Liver (tissue), 9 donors: ENCODE measurements around the gene HACD2. TPM values are rescaled to one million over a fixed set of nuclear protein-coding genes. Genes with fewer than 3 reads are reported as not detected.

ENCODE experiments used
- DNase-seq: peaks from one replicate; pipeline ENCODE4 v3.0.0-alpha.2; 2017; ENCODE audit warnings: low spot score
- H3K27ac ChIP-seq, 2 donors: one replicate each; pipeline ENCODE4 v1.7.0; 2013; ENCODE audit warnings: inconsistent platforms in 2 of 2, low read length in 2 of 2, control low read depth in 1 of 2, low read depth in 1 of 2, mild to moderate bottlenecking in 1 of 2
- H3K27me3 ChIP-seq, 4 donors: one replicate each; pipeline versions ENCODE4 v1.6.1 to v1.7.0; 2013; ENCODE audit warnings: low read length in 3 of 4, inconsistent platforms in 1 of 4, mild to moderate bottlenecking in 1 of 4, moderate library complexity in 1 of 4; ENCODE audit not compliant: control insufficient read depth in 4 of 4, insufficient read depth in 4 of 4
- H3K36me3 ChIP-seq, 4 donors: one replicate each; pipeline versions ENCODE4 v1.6.1 to v1.7.0; 2013; ENCODE audit warnings: low read length in 3 of 4, mild to moderate bottlenecking in 3 of 4, low read depth in 1 of 4, moderate library complexity in 1 of 4; ENCODE audit not compliant: control insufficient read depth in 4 of 4, insufficient read depth in 3 of 4
- H3K4me1 ChIP-seq, 4 donors: one replicate each; pipeline versions ENCODE4 v1.6.1 to v1.7.0; 2013; ENCODE audit warnings: low read length in 3 of 4, mild to moderate bottlenecking in 3 of 4, moderate library complexity in 1 of 4; ENCODE audit not compliant: control insufficient read depth in 4 of 4, insufficient read depth in 4 of 4
- H3K4me3 ChIP-seq, 3 donors: one replicate each; pipeline versions ENCODE4 v1.6.1 to v1.7.0; 2013; ENCODE audit warnings: low read length in 3 of 3, control low read depth in 1 of 3, low read depth in 1 of 3, mild to moderate bottlenecking in 1 of 3
- H3K9ac ChIP-seq, 2 donors: one replicate each; pipeline ENCODE4 v1.7.0; 2013; ENCODE audit warnings: low read length in 2 of 2, mild to moderate bottlenecking in 2 of 2, moderate library complexity in 2 of 2, control low read depth in 1 of 2, low read depth in 1 of 2
- H3K9me3 ChIP-seq, 4 donors: one replicate each; pipeline versions ENCODE4 v1.6.1 to v1.7.0; 2013; ENCODE audit warnings: low read length in 3 of 4; ENCODE audit not compliant: control insufficient read depth in 4 of 4
- ATF3 ChIP-seq: IDR thresholded peaks from 2 replicates; pipeline ENCODE4 v1.6.1; 2016; ENCODE audit warnings: antibody characterized with exemption
- CTCF ChIP-seq: fragments of 150-350 bp; IDR thresholded peaks from 2 replicates; pipeline ENCODE4 v1.5.1; 2017; ENCODE audit warnings: improper control_type of control experiment, low read depth, low read length; ENCODE audit not compliant: missing input control
- EGR1 ChIP-seq, 2 donors: IDR thresholded peaks; 2 replicates each; pipeline ENCODE4 v1.6.1; 2016 to 2018; ENCODE audit warnings: antibody characterized with exemption in 2 of 2, low read depth in 2 of 2
- FOXA1 ChIP-seq: IDR thresholded peaks from 2 replicates; pipeline ENCODE4 v1.6.1; 2016; ENCODE audit warnings: antibody characterized with exemption
- FOXA2 ChIP-seq: IDR thresholded peaks from 2 replicates; pipeline ENCODE4 v1.6.1; 2016; ENCODE audit warnings: antibody characterized with exemption
- GABPA ChIP-seq, 2 donors: IDR thresholded peaks in 1 of 2; conservative IDR thresholded peaks in 1 of 2; 2 replicates each; pipeline ENCODE4 v1.6.1; 2016; ENCODE audit warnings: antibody characterized with exemption in 2 of 2, mild to moderate bottlenecking in 1 of 2, moderate library complexity in 1 of 2
- HNF4A ChIP-seq, 2 donors: conservative IDR thresholded peaks; 2 replicates each; pipeline ENCODE4 v1.6.1; 2016; ENCODE audit warnings: antibody characterized with exemption in 2 of 2, mild to moderate bottlenecking in 2 of 2
- HNF4G ChIP-seq: IDR thresholded peaks from 2 replicates; pipeline ENCODE4 v1.6.1; 2016; ENCODE audit warnings: antibody characterized with exemption
- JUND ChIP-seq, 2 donors: IDR thresholded peaks; 2 replicates each; pipeline ENCODE4 v1.6.1; 2016; ENCODE audit warnings: antibody characterized with exemption in 2 of 2
- MAX ChIP-seq: IDR thresholded peaks from 2 replicates; pipeline ENCODE4 v1.6.1; 2016; ENCODE audit warnings: antibody characterized with exemption
- NR2F2 ChIP-seq: IDR thresholded peaks from 2 replicates; pipeline ENCODE4 v1.6.1; 2016; ENCODE audit warnings: antibody characterized with exemption
- RAD21 ChIP-seq, 2 donors: IDR thresholded peaks; 2 replicates each; pipeline ENCODE4 v1.6.1; 2016; ENCODE audit warnings: antibody characterized with exemption in 2 of 2, mild to moderate bottlenecking in 2 of 2
- REST ChIP-seq: IDR thresholded peaks from 2 replicates; pipeline ENCODE4 v1.6.1; 2016; ENCODE audit warnings: antibody characterized with exemption, mild to moderate bottlenecking
- RXRA ChIP-seq, 2 donors: IDR thresholded peaks; 2 replicates each; pipeline ENCODE4 v1.6.1; 2017 to 2018; ENCODE audit warnings: antibody characterized with exemption in 2 of 2, mild to moderate bottlenecking in 1 of 2
- SP1 ChIP-seq: IDR thresholded peaks from 2 replicates; pipeline ENCODE4 v1.6.1; 2018; ENCODE audit warnings: antibody characterized with exemption, mild to moderate bottlenecking
- TAF1 ChIP-seq: conservative IDR thresholded peaks from 2 replicates; pipeline ENCODE4 v1.6.1; 2016; ENCODE audit warnings: antibody characterized with exemption, mild to moderate bottlenecking
- YY1 ChIP-seq: IDR thresholded peaks from 2 replicates; pipeline ENCODE4 v1.6.1; 2016; ENCODE audit warnings: antibody characterized with exemption, mild to moderate bottlenecking
- ZBTB33 ChIP-seq: IDR thresholded peaks from 2 replicates; pipeline ENCODE4 v1.6.1; 2016; ENCODE audit warnings: antibody characterized with exemption
- WGBS: extraction: QIAGEN DNeasy Blood & Tissue Kit; methylation state at CpG from one replicate; pipeline ENCODE4 v1.1.7; 2013; 5-methylcytosine and 5-hydroxymethylcytosine counted together
- polyA plus RNA-seq, 2 donors: library from polyadenylated mRNA; stranded (reverse) in 1 of 2; unstranded in 1 of 2; fragments of 200-250 nt in 1 of 2; fragments of >200 nt in 1 of 2; fragmentation: Nextera tagmentation in 1 of 2; extraction: Ambion mirVana in 1 of 2; gene quantifications; one replicate each; pipeline versions ENCODE4 v1.2.1 to v1.2.3, GENCODE V29; 2013 to 2015
- total RNA-seq, 2 donors: library from RNA; depleted of rRNA; stranded (reverse); fragments of >200 nt; gene quantifications; one replicate each; pipeline ENCODE4 v1.2.3, GENCODE V29; 2014
- donor health status: healthy.
- donor health status: healthy.
- donor health status: healthy.
- donor health status: healthy.
- donor health status: healthy.

HACD2 gene
- total and polyA plus RNA-seq, 4 donors: 14.8 to 45.2 (median 25.2) TPM

GRCh38 chr3:123634149-123635051 is 49.5 kb upstream of the HACD2 start:
- no peak overlapping the region for H3K4me3 ChIP-seq
- no peaks in the 10 kb centered on the region for H3K9me3 ChIP-seq
- peak overlapping the region in 1 of 2 donors; percentile 8 for H3K27ac ChIP-seq
- peaks cover 2 to 29% (median 21%) of the 10 kb centered on the region in 4 donors for H3K4me1 ChIP-seq
- whole genome bisulfite sequencing: 83% methylated on average over 15 of the region's 15 CpGs
- no peaks in the 10 kb centered on the region for H3K27me3 ChIP-seq
- H3K9ac ChIP-seq: no peak overlapping the region
- TF ChIP-seq RAD21 (IDR thresholded peaks at IDR 0.05) (no peak), FOXA1 (no peak)
- DNase-seq: no peak
- peaks cover 6 to 30% (median 27%) of the 10 kb centered on the region in 4 donors for H3K36me3 ChIP-seq

- 65% methylated on average over 2 of the region's 2 CpGs for WGBS
- peaks cover 6 to 33% (median 23%) of the 10 kb centered on the region in 4 donors for H3K36me3 ChIP-seq
- peak overlapping the region in 1 of 2 donors; percentile 8 for H3K27ac ChIP-seq
- peaks cover 2 to 36% (median 24%) of the 10 kb centered on the region in 4 donors for H3K4me1 ChIP-seq
- no peak overlapping the region for H3K4me3 ChIP-seq
- no peak overlapping the region for H3K9ac ChIP-seq
- DNase-seq: no peak
- no peaks in the 10 kb centered on the region for H3K27me3 ChIP-seq
- TF ChIP-seq NR2F2 (peak; percentile 56), ATF3 (peak; percentile 42), HNF4A (conservative IDR thresholded peaks at IDR 0.05) (peak; percentile 69 to 70), GABPA (IDR thresholded peaks at IDR 0.05 in 1 of 2, conservative IDR thresholded peaks at IDR 0.05 in 1 of 2) (no peak), REST (no peak), EGR1 (IDR thresholded peaks at IDR 0.05; ENCODE audit: low read depth in 2 of 2) (no peak), MAX (no peak), ZBTB33 (no peak), YY1 (no peak), TAF1 (no peak), SP1 (peak; percentile 53), JUND (IDR thresholded peaks at IDR 0.05) (no peak), HNF4G (no peak), FOXA1 (no peak), RAD21 (IDR thresholded peaks at IDR 0.05) (peak; percentile 16 to 29), FOXA2 (peak; percentile 47), CTCF (no peak), RXRA (IDR thresholded peaks at IDR 0.05) (peak; percentile 68 to 76)
- no peaks in the 10 kb centered on the region for H3K9me3 ChIP-seq
Measured at GRCh38 chr3:123633530-123633929, 48.7 kb upstream of the HACD2 start.
